ENCODE measurements around the gene PDE9A. TPM values are rescaled to one million over a fixed set of nuclear protein-coding genes. Genes with fewer than 3 reads are reported as not detected.
"Not testable (repeated sequence)": the region's sequence is repeated elsewhere in the genome, so short reads cannot be mapped to it uniquely, and the experiment has no call there.

PDE9A gene
- total RNA-seq, 1 donor from 2014 or later, result 1.9 TPM

DNA sequence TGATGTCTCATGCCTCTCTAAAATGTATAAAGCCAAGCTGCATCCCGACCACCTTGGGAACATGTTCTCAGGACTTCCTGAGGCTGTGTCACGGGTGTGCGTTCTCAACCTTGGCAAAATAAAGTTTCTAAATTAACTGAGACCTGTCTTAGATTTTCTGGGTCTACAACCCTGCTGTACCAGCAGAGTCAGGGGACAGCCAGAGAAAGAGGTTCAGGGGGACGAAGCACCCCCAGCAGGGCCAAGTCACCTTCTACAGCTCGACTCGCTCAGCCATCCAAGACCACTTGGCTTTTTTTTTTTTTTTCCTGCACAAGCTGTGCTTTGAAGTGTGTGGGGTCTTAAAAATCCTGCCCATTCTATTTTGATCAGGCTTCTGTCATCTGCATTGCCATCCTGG lies 28.5 kb upstream of the PDE9A start:
- DNase-seq, result no peak

DNA sequence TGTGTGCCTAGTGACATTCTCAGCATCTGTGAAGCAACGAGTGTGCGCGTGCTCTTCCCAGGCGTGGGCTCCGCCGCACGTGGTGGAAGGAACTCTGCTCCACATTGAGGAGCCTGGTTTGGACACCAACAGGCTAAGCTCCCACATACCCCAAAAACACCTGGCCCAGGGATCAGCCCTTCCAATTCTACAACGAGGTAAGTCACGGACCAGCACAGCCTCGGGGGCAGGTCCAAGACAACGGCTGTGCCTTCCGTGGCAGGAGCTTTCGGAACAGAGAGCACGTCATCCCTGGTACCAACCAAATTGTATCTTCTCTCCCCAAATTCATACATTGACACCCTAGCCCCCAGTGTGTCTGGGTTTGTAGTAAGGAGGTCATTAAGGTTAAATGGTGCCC lies 27.2 kb upstream of the PDE9A start:
- DNase-seq, result no peak

DNA sequence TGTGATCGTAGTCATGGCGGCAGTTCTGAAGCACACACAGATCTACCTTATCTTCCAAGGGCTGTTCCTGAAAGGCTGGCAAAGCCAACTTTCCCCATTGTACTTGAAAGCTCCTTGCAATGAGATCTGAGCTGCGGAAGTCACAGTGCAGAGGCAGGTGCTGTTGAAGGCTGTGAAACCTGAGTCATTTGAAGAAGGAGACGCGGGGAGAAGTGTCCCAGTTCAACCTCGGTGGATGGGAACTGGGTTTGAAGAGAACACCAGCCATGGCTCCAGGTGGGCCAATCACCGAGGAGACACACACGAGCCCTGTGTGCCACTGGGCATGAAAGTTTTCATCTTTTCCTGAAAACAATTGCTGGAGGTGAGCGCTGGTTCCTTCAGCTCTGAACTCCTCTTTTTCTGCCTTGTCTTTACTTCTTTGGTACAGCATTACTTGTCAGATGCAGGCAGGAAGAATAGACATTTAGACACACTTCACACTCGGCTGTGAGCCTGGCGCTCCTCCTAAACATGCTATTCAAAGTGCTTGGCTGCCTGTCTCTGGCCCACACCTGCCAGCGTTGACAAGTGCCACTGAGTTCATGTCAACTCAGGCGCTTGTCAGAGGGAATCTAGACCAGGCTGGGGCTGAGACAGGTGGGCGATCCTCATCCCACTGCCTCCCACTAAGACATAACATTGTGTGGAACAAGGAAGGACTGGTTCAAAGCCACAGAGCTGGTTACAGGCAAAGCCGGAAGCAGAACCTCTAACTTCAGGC lies 25.7 kb upstream of the PDE9A start:
- no peak for DNase-seq

DNA sequence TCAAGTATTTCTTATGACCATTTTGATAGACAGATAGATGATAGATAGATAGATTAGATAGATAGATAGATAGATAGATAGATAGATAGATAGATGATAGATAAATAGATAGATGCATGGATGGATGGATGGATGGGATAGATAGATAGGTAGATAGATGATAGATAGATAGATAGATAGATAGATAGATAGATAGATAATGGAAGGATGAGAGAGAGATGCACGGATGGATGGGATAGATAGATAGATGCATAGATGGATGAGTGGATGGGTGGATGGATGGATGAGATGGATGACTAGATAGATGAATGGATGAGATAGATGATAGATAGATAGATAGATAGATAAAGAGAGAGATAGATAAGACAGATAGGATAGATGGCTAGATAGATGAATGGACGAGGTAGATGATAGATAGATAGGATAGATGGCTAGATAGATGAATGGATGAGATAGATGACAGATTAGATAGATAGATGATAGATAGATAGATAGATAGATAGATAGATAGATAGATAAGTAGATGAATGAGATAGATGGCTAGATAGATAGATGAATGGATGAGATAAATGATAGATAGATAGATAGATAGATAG lies 24.9 kb upstream of the PDE9A start:
- not testable (repeated sequence) for DNase-seq

DNA sequence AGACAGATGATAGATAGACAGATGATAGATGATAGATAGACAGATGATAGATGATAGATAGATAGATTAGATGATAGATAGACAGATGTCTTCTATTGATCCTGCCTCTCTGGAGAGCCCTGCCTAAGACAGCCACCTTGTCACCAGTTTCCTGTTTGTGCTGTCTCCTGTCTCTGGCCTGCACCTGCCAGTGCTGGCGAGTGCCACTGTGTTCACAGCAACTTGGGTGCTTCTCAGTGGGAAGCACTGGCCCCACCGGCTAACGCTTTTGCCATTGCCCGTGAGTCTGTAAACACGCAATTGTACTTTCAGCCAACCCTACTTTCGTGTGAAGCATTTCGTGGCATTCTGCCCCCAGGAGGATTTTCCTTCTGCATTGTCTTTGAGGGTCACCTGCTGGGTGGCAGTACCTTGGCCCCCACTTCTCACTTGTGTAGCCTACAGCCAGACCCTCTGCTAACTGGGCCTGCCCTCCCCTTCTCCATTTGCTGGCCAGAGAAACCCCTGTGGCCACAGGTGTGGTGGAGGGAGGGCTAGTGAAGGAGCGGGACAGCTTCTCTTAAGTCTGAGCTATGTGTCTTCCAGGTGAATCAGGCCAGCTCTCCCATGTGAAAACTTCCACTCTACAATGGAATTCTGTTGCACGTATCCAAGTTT lies 23.4 kb upstream of the PDE9A start:
- DNase-seq, result no peak

DNA sequence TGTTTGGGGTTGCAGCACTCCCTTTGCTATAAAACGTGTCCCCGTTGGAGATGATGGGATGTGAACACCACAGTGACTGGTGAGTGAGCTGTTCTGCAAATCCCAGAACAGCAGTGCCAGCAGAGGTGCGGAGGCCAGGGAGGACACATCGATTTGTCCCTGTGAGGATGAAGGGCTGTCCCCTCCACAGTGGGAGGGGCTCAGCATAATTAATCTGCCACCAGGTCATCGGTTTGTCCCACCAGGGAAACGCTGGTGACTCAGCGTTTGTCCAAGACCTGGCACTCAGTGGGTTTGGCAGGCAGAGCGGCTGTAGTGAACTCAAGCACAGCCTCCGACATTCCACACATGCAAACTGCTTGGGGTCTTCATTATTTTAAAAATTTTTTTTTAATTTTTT lies 22.8 kb upstream of the PDE9A start:
- no peak for DNase-seq

DNA sequence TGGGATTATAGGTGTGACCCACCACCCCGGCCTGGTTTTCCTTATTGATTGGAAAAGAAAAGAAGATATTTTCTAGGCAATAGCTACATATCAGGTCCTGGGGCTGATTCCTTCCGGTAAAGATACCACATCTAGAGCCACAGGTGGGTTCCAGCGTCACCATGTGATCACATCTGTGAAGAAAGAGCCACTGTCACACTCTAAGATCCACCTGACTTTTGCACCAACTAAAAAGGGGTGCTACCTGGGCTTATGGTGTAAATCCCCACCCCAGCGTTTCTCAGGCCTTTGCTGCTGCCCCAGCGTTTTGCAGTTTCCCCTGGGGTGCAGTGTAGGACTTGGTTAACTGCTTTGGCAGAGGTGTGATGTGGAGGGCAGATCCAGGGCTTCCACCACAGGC lies 22.3 kb upstream of the PDE9A start:
- no peak for DNase-seq

DNA sequence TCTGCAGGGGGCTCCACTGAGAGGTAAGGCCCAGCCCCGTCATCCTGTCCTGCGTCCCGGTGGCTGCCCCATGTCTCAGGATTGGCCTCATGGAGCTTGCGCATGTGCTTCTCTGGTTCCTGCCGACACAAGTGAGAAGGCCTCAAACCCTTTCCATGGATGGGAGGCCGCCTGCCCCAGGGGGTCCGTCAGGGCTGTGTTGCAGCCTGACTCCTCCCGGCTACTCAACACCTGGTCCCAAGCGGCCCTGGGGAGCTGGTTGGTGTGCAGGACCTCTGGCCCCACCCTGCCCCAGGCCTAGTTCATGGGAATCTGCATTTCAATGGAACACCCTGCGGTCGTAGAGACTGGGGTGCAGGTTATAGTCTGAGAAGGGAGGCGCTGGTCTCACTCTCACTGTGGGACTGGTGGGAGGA lies 21.1 kb upstream of the PDE9A start:
- DNase-seq, result no peak

DNA sequence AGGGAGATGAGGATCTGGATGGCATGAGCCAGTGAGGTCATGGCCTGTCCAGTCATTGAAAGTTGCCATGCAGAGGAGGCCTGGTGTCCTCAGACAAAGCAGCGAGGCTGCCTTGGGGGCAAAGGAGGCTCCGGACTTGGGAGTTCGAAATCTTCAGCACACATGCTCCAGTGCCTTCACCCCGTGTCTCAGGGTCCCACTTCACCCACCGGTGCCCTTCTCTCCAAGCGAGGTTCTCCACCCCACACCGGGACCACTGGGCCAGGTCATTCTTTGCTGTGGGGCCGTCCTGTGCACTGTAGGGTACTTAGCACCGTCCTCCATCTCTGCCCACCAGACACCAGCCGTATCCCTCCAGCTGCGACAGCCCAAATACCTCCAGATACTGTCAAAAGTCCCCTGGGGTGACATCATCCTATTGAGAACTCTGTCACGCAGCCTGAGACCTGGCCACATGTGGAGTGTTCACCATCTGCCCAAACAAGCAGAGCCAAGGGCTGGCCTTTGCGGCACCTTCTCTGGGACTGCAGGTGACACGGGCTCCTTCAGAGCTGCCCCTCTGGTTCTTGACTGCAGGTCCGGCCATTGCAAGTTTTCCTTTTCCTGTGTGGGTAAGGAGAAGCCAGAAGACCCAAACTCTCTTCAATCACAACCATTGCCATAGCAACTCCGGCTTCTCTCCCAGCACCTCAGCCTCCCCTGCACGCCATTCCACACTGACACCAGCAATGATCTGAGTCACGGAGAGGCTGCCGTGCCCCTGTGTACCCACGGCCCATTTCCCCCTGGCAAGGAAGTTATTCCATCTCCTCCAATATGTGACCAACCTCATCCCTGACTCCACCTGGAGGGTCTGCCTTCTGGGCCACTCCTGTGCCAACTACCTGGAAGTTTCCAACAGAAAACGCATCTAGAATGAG lies 20.4 kb upstream of the PDE9A start:
- no peak for DNase-seq

DNA sequence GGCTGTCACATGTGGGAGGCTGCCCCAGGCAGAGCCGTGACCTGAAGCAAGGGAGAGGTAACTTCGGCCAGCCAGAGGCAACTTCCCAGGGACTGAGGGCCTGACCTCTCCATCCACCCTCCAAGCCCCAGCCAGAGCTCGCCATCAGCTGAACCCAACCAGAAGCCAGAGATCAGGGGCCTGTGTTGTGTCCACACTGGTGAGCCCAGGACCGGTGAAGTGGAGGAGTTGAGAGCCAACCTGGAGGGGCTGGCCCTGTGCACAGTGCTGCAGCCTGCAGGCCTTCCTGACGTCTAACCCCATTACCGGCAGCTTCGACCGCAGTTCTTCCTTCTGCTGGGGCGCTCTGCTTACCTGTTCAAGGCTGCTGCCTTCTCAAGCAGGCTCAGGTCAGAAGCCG lies 19.6 kb upstream of the PDE9A start:
- no peak for DNase-seq

DNA sequence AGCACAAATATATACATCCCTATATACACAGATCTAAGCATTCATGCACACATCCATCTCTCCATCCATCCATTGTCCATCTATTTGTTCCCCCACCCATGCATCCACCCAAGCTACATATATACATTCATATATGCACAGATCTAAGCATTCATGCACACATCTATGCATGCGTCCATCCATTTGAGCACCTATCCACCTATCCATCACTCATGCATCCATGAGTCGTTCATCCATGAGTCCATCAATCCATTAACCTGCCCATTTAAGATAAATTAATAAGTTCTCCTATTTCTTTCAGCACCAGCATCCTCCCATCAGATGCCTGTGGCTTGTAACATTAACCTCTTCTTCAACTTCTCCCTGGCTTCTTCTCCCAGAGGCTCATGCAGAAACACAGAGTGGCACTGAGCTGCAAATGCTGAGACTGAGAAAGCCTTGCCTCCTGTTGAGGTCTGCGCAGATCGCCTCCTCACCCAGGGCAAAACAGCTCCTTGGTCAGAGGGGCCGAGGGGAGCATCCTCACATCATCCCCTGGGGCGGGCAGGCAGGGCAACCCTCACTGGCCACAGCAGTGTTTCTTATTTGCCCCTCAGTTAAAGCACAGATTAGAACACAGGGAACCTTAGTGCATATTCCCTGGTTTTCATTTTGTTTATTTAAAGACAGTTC lies 17.4 kb upstream of the PDE9A start:
- no peak for DNase-seq

DNA sequence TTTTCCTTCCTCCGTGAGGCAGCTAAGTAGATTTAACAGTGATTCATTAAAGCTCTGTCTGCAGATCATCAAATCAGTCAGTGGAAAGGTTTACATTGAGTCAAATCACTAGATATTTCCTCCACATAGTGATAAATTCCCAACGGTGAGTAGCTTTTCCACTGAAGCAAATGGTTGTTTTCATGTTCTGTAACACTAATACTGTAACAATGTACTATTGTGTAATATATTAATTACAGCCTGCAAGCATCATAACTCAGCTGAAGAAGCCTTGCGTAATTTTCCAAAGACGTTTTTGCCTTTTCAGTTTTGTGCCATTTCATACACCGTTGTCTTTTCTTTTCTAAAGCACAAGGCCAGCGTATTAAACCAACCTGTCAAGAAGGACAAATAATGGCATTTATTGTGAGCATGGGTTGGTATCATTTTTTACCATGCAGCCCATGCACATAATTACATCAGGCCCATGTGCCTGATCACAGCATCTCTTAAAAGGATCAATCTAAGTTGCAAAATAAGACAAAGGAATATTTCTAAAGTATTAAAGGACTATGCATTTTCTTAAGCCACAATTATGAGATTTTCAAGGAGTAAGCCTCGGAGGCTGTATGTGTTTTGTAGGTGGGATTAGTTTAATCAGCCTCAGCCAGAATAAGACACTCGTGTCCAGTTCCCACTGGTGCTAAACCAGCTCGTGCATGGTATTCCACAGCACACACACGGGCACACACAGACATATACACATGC lies 16.7 kb upstream of the PDE9A start:
- no peak for DNase-seq

DNA sequence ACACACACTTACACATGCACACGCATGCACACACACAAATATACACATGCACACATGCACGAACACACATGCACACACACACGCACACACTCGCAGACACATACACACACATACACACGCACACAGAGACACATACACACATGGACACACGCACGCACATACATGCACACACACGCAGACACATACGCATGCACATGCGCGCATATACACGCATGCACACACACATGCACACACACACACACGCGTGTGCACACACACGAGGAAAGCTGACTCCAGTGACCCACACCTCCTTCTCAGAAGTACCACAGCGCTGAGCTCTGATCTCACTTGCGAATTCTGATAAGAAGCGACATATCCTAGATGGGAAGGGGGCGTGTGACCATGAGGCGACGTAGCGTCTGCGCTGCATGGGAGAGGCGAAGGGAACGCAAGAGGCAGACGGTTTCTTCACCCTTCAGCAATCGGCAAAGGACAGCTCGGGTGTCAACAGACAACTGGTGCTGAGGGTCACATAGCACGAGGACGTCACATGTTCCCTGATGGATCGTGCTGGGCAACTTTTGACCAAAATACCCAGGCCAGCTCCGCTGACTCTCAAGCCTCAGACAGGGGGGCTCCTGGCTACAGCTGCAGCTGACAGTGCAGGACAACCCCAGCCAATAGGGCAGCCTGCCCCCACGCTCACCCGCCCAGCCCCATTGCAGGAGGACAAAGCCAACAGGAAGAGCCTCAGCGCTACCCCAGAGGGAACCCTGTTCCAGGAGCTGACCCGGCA lies 16.0 kb upstream of the PDE9A start:
- DNase-seq, result no peak

DNA sequence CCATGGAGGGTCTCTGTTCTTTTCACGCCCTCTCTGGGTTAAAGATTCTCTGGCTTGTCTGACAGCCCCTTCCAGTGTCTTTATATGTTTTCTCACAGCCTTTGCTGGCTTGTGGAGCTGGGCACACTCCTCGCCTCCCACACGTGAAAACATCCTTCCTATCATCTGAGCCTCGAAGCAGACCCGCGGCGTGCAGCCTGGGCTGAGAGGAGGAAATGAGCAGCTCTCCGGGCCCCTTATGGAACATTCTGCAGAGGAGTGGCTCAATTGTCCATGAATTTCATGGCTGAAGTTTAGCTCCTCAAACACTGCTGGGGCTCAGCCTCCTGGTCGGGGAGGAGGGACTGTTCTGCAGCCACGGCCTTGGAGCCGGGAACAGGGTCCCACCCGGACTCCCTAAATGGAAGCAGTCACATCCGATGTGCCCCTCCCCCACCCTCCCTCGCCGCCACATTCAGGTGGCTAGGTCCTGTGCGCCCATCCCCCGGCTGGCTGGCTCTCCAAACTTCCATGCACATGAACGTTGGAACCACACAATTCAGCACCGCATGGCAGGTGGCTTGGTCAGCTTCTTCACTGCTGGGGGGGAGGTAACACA lies 15.1 kb upstream of the PDE9A start:
- DNase-seq, result no peak

DNA sequence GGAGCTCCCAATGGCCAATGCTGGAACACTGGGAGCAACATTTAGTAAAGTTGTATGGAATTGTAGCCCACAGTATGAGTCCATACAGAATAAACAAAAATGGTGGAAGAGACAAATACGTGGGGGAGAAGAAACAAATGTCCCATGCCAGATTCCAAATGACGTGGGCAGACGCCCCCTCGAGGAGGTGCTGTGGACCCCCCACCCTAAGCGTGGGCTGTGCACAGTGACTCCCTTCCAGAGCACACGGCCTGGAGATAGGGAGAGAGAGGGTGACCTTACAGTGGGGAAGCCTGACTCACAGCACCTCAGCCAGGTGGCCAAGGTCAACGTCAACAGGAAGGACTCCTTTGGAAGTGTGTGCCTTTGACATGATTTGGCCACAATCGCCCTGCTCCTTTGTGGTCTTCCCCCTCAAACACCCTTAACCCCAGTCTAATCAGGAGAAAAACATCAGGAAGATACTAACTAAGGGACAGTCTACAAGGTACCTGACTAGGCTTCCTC lies 13.7 kb upstream of the PDE9A start:
- DNase-seq, result no peak

DNA sequence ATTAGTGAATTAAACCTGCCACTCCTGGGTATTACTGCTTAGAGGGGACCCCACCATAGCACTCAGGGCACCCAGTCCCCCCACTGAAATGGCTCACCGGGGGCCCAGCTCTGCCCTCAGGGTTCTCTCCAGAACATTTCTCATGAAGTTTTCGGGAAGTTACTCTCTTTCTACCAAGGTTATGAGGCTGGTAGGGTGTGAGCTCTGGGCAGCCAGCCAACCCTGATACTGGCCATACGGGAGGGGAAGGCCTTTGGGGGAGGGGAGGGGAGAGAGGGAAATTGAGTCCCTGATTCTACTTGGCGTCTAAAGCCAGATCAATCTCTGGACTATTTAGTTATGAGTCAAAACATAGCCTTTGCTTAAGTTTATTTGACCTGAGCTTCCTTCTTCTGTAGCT lies 12.9 kb upstream of the PDE9A start:
- DNase-seq, result no peak

DNA sequence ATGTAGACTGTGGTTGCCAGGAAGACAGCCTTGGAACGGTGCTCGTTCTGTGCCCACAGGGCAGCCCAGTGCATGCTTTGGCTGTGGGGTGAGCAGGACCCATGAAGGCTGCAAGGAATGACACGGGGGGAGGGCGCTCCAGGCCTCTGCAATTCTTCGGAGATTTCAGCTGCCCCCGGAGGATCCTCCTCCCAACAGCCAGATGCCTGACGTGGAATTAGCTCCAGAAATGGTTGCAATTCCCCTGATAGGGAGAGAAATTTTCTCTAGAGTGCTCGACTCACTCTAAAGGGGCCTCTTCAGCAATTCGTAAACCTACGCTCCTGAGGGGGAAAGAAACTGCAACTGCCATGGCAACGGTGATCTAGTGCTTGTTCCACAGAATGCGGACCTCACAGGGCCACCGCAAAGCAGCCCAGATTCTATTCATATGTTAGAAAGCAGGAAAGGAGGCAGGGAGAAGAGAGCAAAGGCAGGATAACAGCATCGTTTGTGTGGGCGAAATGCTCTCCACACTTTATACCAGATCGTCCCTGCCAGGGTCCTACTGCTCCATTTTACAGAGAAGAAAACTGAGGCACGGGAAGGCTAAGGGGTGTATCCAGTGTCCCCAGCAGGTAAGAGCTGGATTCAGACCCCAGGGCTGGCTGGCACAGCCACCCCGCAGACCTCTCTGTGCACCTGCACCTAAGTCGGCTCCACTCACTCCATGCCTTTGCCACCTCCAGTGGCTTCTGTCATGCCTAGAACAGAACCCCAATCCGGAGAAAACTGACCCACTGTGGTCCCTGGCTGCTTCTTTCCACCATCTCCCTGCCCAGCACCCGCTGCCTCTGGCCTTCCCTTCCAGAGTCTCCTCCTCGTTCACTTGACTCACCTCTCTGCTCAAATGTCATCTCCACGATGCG lies 11.9 kb upstream of the PDE9A start:
- no peak for DNase-seq

DNA sequence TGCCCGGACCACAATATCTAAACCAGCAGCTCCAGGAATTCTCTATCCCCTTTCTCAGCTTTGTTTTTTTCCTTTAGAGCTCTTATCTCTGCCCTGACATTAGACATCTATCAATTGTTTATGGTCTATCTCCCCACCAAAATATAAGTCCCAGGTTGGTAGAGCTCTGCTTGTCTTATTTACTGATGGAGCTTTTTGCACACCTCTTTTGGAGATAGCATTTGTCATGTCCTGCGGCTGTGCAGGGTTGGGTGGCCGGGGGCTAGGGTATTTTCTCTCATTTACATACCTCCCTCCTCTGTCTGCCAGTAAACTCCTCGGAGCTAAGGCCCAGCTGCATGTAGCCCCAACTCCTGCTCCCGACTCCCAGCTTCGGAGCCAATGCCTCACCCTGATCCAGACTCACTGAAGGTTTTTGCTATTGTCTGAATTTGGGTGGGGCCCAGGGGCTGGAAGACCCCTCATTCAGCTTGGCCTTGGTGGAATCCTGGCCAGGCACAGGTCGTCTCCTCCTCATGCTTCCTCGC lies 11.1 kb upstream of the PDE9A start:
- no peak for DNase-seq
